GM12878 (cell line): ENCODE measurements around the gene OLFML2B. TPM values are rescaled to one million over a fixed set of nuclear protein-coding genes. Genes with fewer than 3 reads are reported as not detected.
"Not testable (repeated sequence)": the region's sequence is repeated elsewhere in the genome, so short reads cannot be mapped to it uniquely, and the experiment has no call there.

Experiments
- ATAC-seq: fragments of 200-7000 bp; cut with Tn5 transposase; 3 replicates; pipeline ENCODE4 v1.9.1; 2020; ENCODE audit warnings: mild to moderate bottlenecking, moderate library complexity
- BruUV-seq: library from RNA; stranded (reverse); fragments of 400-500 nt; replicated peaks from 2 replicates; lab custom pipeline; 2021; lab: Mats Ljungman, UMichigan
- CTCF ChIA-PET: fragments of 300-600 bp; sonication (Branson Sonifier 250); formaldehyde crosslinking; extraction: SDS; loops from one replicate; lab custom pipeline; 2021; ENCODE audit warnings: inconsistent platforms; lab: Yijun Ruan, JAX
- POLR2A ChIA-PET: fragments of 350-600 bp; formaldehyde crosslinking; extraction: SDS; loops from one replicate; lab custom pipeline; 2021; ENCODE audit warnings: inconsistent platforms; lab: Charles Lee
- RAD21 ChIA-PET: fragments of 300-600 bp; sonication (Branson Sonifier 250); formaldehyde crosslinking; loops from one replicate; lab custom pipeline; 2023; ENCODE audit warnings: antibody characterized with exemption; ENCODE audit not compliant: unreplicated experiment; lab: Charles Lee
- SMC1A ChIA-PET: fragments of 300-600 bp; sonication (Branson Sonifier 250); formaldehyde crosslinking; loops from one replicate; lab custom pipeline; 2023; ENCODE audit not compliant: unreplicated experiment, uncharacterized antibody; lab: Charles Lee
- DNase-seq: peaks from one replicate; pipeline ENCODE4 v3.0.0-alpha.2; 2011; ENCODE audit warnings: low read depth, low spot score
- FAIRE-seq: peaks from 3 replicates; lab custom pipeline; 2011; peaks lifted over from hg19 to GRCh38; lab: Jason Lieb, UNC
- H2AFZ ChIP-seq: 2 replicates; pipeline ENCODE4 v1.6.0; 2011; ENCODE audit warnings: low read depth, low read length, control low read depth; ENCODE audit not compliant: control insufficient read depth
- H3K27ac ChIP-seq: 2 replicates; pipeline ENCODE4 v1.5.1; 2011; ENCODE audit warnings: control low read depth; ENCODE audit not compliant: control insufficient read depth, insufficient read depth
- H3K27me3 ChIP-seq, 2 experiments: replicated peaks in 1 of 2; 2 replicates each; pipeline versions ENCODE4 v1.6.0 to v1.6.1; 2011; ENCODE audit warnings: low read length in 1 of 2; ENCODE audit not compliant: control insufficient read depth in 2 of 2, insufficient read depth in 2 of 2
- H3K36me3 ChIP-seq, 2 experiments: 2 replicates each; pipeline ENCODE4 v1.5.1; 2011; ENCODE audit warnings: low read length in 1 of 2; ENCODE audit not compliant: control insufficient read depth in 2 of 2, insufficient read depth in 2 of 2
- H3K4me1 ChIP-seq: 2 replicates; pipeline ENCODE4 v1.6.1; 2011; ENCODE audit warnings: mild to moderate bottlenecking, low read length, moderate library complexity, mixed read lengths; ENCODE audit not compliant: control insufficient read depth, insufficient read depth
- H3K4me2 ChIP-seq: 2 replicates; pipeline ENCODE4 v1.6.0; 2011; ENCODE audit warnings: control low read depth; ENCODE audit not compliant: control insufficient read depth, insufficient read depth
- H3K4me3 ChIP-seq: fragments of 200-600 bp; sonication (generic); 2 replicates; pipeline ENCODE4 v1.5.1; 2016
- H3K79me2 ChIP-seq: 2 replicates; pipeline ENCODE4 v1.6.0; 2011; ENCODE audit warnings: low read length; ENCODE audit not compliant: control insufficient read depth, insufficient read depth
- H3K9ac ChIP-seq: 2 replicates; pipeline ENCODE4 v1.8.0; 2011; ENCODE audit warnings: low read length, control low read depth, mixed read lengths; ENCODE audit not compliant: control insufficient read depth, insufficient read depth
- H3K9me3 ChIP-seq: replicated peaks from 3 replicates; pipeline ENCODE4 v1.5.1; 2011; ENCODE audit warnings: mild to moderate bottlenecking, low read length; ENCODE audit not compliant: control insufficient read depth, insufficient read depth
- H4K20me1 ChIP-seq: 2 replicates; pipeline ENCODE4 v1.6.0; 2011; ENCODE audit not compliant: control insufficient read depth, insufficient read depth
- BMI1 ChIP-seq: fragments of 450-650 bp; IDR thresholded peaks from 2 replicates; pipeline ENCODE4 v1.6.1; 2016; ENCODE audit warnings: mild to moderate bottlenecking, moderate library complexity, borderline replicate concordance
- POLR2A ChIP-seq: IDR thresholded peaks from 2 replicates; pipeline ENCODE4 v1.6.1; 2011; ENCODE audit warnings: low read depth, mild to moderate bottlenecking, low read length
- SUPT20H ChIP-seq: IDR thresholded peaks from 2 replicates; pipeline ENCODE4 v1.6.1; 2011; ENCODE audit warnings: low read depth, mild to moderate bottlenecking, low read length, moderate library complexity, borderline replicate concordance; ENCODE audit not compliant: control insufficient read depth
- ZNF384 ChIP-seq: IDR thresholded peaks from 2 replicates; pipeline ENCODE4 v1.6.1; 2012; ENCODE audit warnings: low read depth, mild to moderate bottlenecking, low read length, improper control_type of control experiment, borderline replicate concordance
- WGBS: methylation state at CpG from one replicate; pipeline ENCODE4 v1.1.6; 2016; ENCODE audit warnings: low lambda C conversion rate; ENCODE audit not compliant: insufficient replicate concordance, insufficient coverage; ENCODE audit errors: missing lambda C conversion rate; 5-methylcytosine and 5-hydroxymethylcytosine counted together
- in situ Hi-C: fragments of 300-500 bp; cut with MboI; formaldehyde crosslinking; loops from 9 replicates; pipeline ENCODE4 v1.14.3; 2018; ENCODE audit warnings: mixed read lengths
- intact Hi-C: fragments of 100-400 bp; cut with micrococcal nuclease; formaldehyde crosslinking; loops from one replicate; pipeline ENCODE4 v1.14.2; 2022; ENCODE audit not compliant: unreplicated experiment
- polyA plus RNA-seq, 11 experiments: library from polyadenylated mRNA; depleted of rRNA in 4 of 11; unstranded in 6 of 11; stranded (reverse) in 5 of 11; fragments of >200 nt; fragmentation: Nextera tagmentation in 4 of 11; fragmentation: Illumina TruSeq in 1 of 11; extraction: Ambion mirVana in 4 of 11; extraction: Trizol in 1 of 11; gene quantifications; 1 replicate in 1 of 11; 2 replicates in 10 of 11; pipeline versions ENCODE4 v1.2.1 to v1.2.3, GENCODE V29; 2011 to 2016; ENCODE audit warnings: inconsistent platforms in 2 of 11, missing spikeins in 2 of 11, low read depth in 1 of 11
- total RNA-seq, 4 experiments: library from RNA; depleted of rRNA in 3 of 4; stranded (reverse); fragments of >200 nt in 3 of 4; fragmentation: Illumina TruSeq in 1 of 4; extraction: Trizol in 1 of 4; gene quantifications; 2 replicates each; pipeline versions ENCODE4 v1.2.1 to v1.2.3, GENCODE V29; 2013 to 2021

Gene OLFML2B
- total and polyA plus RNA-seq, 10 of the 15 experiments (the other 5 are each of a cell fraction or from before 2014, with no cell fraction given), result not detected

GRCh38 chr1:162067466-162067865 is 43.8 kb upstream of the OLFML2B start:
- no peak overlapping the region for H3K4me2 ChIP-seq
- no peaks in the 10 kb centered on the region for H3K9me3 ChIP-seq
- H3K4me3 ChIP-seq, result no peak overlapping the region
- peaks cover 4% of the 10 kb centered on the region; the same call in 1 of the 2 replicates for H4K20me1 ChIP-seq
- H3K27me3 ChIP-seq, result peaks cover 5 to 10% of the 10 kb centered on the region in 2 experiments
- no TSS peak for BruUV-seq
- TF ChIP-seq SUPT20H (no peak), ZNF384 (no peak), POLR2A (no peak), BMI1 (no peak)
- 0% methylated on average over 1 of the region's 1 CpG for WGBS
- no peak for ATAC-seq
- SMC1A ChIA-PET, result no interaction called here
- no peak for FAIRE-seq
- no peaks in the 10 kb centered on the region for H3K36me3 ChIP-seq
- no peak for DNase-seq
- CTCF ChIA-PET, result interaction anchor here (1.5 kb wide), 1 partner anchor 210 kb away, joined by 6 read pairs; no protein-coding TSS in a partner anchor
- no peaks in the 10 kb centered on the region for H3K79me2 ChIP-seq
- intact Hi-C loops, result no loop called here
- no peaks in the 10 kb centered on the region for H3K4me1 ChIP-seq
- H2AFZ ChIP-seq, result no peak overlapping the region
- no peak overlapping the region for H3K9ac ChIP-seq
- POLR2A ChIA-PET, result no interaction called here
- in situ Hi-C loops, result no loop called here
- no peak overlapping the region for H3K27ac ChIP-seq
- RAD21 ChIA-PET, result no interaction called here

- ChIA-PET POLR2A (interaction anchor here (0.7 kb wide), 1 partner anchor 114 kb away, joined by 4 read pairs; no protein-coding TSS in a partner anchor), CTCF (interaction anchor here (0.6 to 1.5 kb wide), 5 partner anchors 124 to 566 kb away, joined by 3 to 6 read pairs (median 4); no protein-coding TSS in a partner anchor), SMC1A (interaction anchor here (0.6 to 0.8 kb wide), 2 partner anchors 15 to 79 kb away, joined by 3 read pairs; no protein-coding TSS in a partner anchor)
- H3K4me2 ChIP-seq, H3K27me3 ChIP-seq, H4K20me1 ChIP-seq, FAIRE-seq, ATAC-seq, H3K4me1 ChIP-seq, H3K79me2 ChIP-seq, intact Hi-C loops, in situ Hi-C loops, H3K36me3 ChIP-seq, H3K4me3 ChIP-seq, H3K27ac ChIP-seq, RAD21 ChIA-PET, H3K9ac ChIP-seq, H2AFZ ChIP-seq, H3K9me3 ChIP-seq, BruUV-seq, DNase-seq: not testable (repeated sequence)
- WGBS, result 64% methylated on average over 3 of the region's 4 CpGs
Measured at GRCh38 chr1:162066836-162067235, 43.2 kb upstream of the OLFML2B start.
